HG03103 (cell line): ENCODE measurements around the gene ATP10D.

Source experiments
- ATAC-seq: cut with Tn5 transposase; IDR thresholded peaks from one replicate; pipeline ENCODE4 v1.9.1; 2021; ENCODE audit warnings: low read depth; ENCODE audit not compliant: unreplicated experiment

Gene ATP10D

DNA sequence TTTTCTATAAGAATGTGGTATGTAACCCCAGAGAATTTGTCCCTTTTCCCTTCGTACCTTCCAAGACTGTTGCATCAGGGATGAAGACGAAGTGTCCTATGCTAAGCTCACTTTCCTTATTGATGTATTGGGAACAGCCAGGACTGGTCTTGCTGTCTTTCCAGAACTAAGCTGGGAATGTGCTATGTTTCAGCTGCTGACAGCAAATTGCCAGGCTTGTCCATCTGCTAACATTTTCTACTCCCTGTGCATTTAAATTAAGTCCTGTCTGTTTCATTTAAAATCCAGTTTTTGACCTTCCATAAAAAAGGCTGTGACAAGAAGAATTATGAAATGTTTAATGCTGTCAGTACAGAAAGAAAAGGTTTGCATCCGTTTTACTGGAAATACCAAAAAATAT is 87.9 kb downstream of the ATP10D start:
- no peak for ATAC-seq

DNA sequence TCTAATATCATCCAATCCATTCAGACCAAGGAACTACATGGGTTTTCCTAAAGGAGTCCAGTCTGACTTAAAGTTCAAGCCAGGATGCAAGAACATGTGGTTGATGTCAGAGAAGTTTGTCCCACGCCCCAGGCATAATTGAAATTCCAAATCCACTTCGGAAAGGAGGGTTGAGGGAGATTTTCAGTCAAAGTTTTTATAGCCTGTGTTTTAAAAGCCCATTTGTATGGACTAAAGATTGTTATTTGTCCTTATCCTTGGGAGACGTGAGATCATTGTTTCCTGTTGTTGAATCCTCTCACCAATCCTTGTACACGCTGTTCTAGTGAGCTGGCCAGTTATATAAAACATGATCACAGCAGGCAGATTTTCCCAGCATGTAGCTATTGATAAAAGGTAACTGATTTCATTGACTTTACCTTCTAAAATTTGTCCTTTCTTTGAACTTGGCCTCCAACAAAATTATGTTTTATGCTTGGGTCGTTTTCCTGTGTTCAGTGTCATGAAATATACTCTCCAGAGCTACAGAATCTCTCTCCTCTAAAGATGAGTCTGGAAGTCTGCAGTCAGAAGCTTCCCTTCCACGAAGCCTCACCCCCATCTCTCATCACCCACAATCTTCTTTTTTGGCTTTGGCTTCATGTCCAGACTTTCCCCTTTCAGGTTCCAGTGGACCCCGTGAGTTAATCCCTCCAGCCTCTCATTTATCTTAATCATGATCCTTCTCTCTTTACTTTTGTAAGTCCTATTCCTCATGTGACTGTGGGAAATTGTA is 92.9 kb downstream of the ATP10D start:
- no peak for ATAC-seq

DNA sequence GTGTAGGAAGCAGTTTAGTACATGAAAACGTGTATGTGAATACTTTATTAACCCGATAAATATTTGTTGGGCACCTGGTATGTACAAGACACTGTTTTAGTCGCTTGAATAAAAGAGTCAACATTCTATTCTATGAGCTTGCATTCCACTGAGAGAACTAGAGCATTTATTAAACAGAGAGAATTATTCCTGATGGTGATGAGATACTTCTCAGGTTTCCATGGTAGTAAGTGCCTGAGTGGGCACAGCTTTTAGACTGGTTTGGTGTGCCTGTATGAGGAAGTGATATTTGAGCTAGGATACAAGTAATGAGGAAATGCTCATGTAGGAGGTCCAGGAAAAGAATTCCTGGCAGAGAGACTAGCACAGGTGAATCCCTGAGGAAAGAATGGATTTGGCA is 94.2 kb downstream of the ATP10D start:
- no peak for ATAC-seq

DNA sequence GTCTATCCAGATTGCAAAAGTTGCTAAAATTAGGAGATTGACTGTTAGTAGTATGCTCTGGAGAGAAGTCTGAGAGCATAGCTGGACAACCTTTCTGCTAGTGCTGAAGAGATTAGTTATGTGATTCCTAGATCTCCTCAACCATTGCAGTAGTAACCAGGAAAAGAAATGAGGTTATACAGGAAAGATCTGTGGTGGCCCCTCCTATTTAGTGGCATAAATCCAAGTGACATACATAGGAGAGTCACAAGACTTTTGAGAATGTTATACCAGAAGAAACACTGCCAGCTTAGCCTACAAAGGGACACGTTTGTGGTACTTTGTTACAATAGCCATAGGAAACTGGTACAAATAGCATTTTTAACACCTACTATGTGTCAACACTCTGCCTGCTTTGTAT is 105.2 kb downstream of the ATP10D start:
- no peak for ATAC-seq

DNA sequence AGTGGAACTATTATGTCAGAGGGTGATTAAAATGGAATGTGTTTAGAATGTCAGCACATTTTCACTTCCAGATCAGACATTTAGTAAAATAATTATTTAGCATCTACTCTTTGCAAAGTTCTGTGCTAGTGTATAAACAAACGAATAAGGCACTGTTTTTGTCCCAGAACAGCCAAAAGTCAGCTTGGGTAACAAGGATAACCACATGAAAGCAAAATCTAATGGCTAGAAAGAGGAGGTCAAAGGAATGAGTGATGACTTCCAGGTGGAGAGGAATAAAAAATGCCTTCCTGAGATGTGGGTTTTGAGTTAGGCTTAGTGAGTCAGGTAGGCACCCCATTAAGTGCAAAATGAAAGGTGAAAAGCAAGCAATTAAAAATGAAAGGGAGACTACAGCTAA is 112.6 kb downstream of the ATP10D start:
- no peak for ATAC-seq

DNA sequence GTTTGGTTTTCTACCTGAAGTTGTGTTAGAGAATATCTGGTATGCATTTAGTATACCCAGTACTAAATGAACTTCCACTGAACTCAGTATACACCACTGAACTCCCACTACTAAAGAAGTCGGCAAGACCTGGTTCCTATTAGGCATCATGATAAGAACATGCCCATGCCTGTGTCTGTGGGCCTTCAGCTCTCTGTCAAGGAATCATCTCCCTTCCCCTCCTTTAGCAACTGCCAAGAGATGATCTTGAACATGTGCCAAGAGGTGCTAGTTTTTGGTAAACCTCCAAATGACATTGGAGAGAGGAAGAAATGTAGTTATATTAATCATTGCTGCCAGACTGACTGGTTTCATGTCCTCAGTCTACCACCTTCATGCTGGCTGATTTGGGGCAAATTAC is 113.2 kb downstream of the ATP10D start:
- no peak for ATAC-seq

DNA sequence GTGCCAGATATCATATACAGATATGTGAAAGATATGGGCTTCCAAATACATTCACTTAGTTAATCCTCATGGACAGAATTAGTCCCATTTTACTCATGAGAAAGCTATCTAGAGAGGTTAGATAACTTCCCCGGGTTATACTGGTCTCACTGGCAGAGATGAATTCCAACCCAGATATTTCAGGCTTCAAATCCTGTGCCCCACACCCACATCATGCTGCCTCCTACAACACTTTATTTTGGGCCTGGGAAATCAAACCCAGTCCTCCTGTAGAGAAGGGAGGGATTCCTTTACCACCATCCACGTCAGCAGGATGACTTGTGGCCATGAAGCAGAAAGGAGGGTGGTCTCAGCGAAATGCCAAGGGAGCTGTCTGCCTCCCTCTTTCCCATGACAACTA is 113.8 kb downstream of the ATP10D start:
- no peak for ATAC-seq

DNA sequence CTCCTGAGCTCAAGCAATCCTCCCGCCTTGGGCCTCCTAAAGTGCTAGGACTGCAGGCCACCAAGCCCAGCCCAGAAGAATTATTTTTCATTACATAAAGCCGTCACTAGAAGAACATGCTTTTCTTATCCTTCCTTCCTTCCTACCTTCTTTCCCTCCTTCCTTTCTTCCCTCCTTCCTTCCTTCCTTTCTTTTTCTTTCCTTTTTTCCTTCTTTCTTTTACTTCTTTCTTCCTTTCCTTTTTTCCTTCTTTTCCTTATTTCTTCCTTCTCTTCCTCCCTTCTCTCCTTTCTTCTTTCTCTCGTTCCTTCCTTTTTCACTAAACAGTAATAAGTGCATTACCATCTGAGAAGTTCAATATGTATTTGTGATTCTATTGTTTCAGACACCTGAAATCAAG is 121.4 kb downstream of the ATP10D start:
- ATAC-seq = no peak

DNA sequence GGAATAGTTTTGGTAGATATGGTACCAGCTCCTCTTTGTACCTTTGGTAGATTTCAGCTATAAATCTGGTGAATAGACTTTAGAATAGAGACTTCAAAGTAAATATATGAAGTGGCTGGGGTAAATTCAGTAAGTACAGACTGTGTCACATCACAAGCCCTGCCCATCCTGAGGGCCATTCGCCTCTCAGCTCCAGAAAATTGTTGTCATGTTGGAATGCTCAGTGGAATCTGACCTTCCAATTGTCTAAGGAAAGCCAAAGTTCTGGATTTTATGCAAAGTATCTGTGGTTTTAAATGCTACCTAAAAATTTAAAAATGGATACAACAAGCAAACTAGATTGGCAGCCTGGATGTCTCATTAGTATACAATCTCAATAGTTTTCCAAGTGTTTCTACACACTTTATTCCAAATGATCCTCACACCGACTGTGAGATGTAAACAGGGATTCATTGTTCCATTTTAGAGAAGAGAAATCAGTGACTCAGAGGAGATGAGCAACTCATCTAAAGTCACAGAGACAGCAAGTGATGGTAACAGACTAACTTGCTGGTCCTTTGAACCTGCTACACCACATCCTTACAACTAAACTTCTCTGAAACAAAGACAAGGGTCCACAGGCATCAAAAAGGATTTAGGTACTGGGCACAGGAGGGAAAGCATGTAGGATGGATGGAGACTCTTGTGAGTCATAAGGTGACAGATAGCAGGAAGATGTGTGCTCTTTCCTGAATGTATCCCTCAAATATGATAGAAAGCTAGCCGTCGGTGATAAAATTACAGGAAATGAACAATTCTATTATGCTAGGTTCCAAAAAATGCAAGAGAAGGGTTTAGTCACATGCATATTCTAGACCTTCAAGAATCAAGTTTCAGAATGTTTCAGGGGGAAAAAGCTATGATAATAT is 127.3 kb downstream of the ATP10D start:
- ATAC-seq = no peak

DNA sequence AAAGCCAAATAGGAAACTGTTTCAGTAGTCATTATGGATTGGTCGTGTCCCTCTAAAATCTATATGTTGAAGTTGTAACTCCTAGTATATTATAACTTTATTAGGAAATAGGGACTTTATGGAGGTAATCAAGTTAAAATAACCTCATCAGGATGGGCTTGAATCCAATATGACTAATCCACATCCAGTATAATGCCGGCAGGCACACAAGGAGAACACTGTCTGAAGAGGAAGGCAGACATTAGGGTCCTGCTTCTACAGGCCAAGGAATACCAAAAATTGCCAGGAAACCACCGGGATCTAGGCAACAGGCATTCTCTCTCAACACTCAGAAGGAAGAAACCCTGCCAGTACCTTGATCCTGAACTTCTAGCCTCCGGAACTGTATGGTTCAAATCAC is 130.3 kb downstream of the ATP10D start:
- no peak for ATAC-seq

DNA sequence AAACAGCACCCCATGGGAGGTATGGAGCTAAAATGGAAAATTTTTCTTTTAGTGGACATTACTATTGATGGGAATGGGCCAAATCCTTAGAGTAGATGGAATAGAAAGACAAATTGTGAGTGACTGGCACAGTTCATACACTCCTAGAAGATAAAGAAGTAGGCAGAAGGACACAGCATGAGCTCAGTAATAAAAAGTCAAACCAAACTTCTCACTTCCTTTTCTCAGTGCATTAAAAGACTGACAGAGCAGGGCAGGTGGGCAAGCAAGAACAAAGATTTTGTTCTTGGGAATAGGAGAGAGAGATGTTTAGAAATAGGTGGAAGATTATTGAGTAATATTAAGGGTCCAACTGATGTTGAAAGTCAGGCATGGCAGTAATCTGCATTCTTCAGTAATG is 132.5 kb downstream of the ATP10D start:
- peak; percentile 80 for ATAC-seq

DNA sequence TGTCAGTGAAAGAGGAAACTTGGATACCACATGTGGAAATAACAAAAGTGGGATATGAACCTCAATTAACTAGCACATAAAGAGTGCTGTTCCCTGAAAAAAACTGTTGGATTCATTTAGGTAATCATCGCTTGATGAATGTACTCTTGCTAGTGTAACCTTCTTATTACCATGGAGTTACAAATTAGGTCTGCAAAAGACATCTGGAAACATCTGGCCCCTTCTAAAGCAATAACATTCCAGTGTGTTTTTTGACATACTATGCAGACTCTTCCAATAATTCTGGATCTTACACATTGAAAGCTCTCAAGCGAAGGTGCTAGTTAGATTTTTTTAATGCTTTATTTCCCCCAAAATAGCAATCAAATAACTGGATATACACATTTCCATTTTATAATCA is 134.6 kb downstream of the ATP10D start:
- ATAC-seq = no peak

DNA sequence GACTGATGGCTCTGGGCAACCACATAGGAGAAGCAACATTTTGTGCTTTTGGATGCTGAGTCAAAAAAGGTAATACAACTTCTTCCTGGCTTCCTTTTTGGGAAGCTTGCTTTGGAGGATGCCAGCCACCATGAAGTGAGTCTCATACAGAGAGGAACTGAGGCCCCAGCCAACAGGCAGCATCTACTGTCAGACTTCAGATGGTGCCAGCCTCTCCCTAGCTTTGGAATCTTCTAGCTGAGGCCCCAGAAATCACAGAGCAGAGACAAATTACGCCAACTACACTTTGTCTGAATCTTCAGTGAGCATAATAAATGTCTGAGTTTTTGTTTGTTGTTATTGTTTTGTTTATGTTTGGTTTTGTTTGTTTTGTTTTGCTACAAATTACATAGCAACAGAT is 136.1 kb downstream of the ATP10D start:
- no peak for ATAC-seq

DNA sequence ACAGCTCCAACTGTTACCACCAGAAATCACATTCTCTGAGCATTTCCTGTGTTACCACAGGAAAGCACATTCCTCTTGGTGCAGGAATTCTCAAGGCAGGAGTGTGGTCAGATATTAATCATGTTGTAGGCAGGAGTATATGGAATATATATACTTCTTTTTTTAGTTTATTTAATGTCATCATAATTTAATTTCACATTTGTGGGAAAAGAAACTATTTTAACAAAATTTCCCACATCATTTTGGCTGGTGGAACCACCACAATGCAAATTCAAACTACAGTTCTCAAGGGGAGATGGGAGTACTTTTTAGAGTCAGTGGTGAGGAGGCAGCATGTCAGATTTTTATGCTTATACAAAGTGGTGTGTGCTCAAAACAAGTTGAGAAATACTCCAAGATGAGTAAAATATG is 139.0 kb downstream of the ATP10D start:
- ATAC-seq = no peak

DNA sequence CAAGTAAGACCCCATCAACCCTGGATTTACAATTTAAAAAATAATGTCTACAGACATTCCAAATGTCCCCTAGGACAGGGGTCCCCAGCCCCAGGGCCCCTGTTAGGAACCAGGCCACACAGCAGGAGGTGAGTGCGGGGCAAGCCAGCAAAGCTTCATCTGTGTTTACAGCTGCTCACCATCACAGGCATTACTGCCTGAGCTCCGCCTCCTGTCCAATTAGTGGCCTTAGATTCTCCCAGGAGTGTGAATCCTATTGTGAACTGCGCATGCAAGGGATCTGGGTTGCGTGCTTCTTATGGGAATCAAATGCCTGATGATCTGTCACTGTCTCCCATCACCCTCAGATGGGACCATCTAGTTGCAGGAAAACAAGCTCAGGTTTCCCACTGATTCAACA is 146.1 kb downstream of the ATP10D start:
- ATAC-seq = no peak

DNA sequence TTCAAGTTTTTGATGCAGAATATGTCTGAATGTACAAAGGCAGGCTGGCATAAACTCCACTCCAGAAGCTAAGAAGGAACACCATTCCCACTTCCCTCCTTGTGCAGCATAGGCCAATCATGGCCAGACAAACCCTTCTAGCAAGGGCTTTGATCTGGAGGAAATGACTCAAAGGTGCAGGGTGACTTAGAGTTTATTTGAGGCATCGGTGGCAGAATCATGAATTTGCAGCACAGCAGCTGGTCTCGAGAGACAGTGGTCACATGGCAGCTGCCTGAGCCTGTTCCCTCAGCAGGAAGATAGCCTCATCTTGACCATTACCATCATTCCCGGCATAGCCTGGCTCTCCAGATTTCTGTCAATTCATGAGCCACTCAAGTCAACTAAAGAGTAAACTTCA is 154.5 kb downstream of the ATP10D start:
- ATAC-seq = no peak

DNA sequence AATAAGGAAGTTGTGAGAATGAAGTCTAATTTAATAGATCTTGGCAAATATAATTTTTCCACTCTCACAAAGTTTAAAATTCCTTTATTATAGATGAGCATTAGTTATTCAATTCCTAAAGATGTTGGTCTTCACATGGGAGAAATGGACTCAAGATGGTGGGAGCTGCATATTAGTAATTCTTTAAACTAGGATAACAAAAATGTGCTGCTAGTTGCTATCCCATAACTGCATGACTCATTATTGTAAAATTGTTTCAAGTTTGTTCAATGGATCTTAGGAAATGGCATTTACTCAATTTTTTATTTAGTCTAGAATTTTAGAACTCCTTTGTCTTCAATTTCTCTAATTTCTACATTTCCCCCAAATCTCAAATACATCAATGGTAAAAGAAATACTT is 155.8 kb downstream of the ATP10D start:
- ATAC-seq = no peak

DNA sequence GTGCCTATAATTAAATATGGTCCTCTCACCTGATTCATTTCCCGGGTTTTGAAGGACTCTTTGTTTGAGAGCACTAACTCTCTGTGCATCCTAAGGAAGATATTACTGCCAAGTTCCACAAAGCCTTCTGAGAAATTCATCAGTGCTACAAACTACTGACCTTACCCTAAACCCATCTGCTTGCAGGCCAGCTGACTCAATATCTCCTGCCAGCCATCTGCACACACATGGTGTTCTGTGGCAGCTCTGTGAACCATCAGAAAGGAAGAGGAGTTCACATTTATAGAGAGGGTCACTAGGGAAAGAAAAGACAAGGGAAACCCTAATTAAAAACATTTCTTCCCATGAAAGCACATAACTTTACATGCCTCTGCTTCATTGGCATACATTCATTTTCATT is 156.7 kb downstream of the ATP10D start:
- ATAC-seq = no peak

DNA sequence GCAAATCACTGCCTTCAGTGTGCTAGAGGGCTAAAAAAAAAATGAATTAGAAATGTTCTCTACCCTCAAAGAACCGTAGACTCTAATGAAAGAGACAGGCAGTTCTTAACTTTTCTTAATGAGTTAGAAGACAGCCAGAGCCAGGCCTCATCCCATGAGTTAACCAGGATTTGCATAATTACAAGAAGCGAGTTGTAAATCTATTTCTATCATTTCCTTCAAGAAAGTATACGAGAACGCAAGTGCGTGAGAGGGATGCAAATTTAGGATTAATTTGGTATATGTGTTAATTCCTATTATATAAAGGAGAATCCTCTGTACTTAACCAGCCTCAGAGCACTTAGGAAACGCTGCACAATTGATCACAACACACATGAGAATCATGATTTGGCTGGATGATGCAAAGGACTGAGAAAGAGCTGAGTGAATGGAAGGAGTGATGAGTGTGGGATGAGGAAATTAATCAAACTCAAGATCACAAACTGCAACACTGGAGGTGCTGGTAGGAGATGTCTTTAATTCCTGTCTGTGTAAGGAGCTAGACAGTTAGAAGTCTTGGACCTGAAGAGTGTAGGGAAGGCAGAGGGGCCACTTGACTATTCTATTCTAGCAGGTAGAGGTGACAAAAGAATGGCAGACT is 157.2 kb downstream of the ATP10D start:
- no peak for ATAC-seq
